HG02970 (cell line): ENCODE data around the gene BCAP29.

Experiments
- ATAC-seq: cut with Tn5 transposase; IDR thresholded peaks from one replicate; pipeline ENCODE4 v1.9.1; 2021; ENCODE audit warnings: mild to moderate bottlenecking, moderate library complexity, moderate number of reproducible peaks; ENCODE audit not compliant: unreplicated experiment, low FRiP score

The BCAP29 gene

DNA sequence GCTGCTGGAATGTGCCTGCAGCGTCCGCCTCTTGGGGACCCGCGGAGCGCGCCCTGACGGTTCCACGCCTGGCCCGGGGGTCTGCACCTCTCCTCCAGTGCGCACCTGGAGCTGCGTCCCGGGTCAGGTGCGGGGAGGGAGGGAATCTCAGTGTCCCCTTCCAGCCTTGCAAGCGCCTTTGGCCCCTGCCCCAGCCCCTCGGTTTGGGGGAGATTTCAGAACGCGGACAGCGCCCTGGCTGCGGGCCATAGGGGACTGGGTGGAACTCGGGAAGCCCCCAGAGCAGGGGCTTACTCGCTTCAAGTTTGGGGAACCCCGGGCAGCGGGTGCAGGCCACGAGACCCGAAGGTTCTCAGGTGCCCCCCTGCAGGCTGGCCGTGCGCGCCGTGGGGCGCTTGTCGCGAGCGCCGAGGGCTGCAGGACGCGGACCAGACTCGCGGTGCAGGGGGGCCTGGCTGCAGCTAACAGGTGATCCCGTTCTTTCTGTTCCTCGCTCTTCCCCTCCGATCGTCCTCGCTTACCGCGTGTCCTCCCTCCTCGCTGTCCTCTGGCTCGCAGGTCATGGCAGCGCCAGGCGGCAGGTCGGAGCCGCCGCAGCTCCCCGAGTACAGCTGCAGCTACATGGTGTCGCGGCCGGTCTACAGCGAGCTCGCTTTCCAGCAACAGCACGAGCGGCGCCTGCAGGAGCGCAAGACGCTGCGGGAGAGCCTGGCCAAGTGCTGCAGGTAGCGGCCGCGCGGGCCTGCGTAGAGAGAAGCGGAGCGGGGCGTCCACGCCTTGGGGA lies 81.2 kb downstream of the BCAP29 start:
- ATAC-seq: no peak

GRCh38 chr7:107661865-107662379 lies 81.9 kb downstream of the BCAP29 start:
- ATAC-seq: no peak

DNA sequence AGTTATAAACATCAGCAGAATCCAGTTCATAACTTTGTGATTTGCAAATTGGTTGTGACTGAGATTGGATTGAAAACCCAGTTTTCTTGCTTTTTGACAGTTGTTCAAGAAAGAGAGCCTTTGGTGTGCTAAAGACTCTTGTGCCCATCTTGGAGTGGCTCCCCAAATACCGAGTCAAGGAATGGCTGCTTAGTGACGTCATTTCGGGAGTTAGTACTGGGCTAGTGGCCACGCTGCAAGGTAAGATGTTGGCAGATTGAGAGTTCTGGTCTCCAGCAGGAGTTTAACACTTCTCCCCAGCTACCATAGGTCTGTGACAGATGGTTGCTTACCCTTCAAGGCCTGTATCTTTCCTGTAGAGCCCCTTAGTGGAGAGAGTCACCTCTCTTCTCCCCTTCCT lies 83.2 kb downstream of the BCAP29 start:
- no peak for ATAC-seq

- ATAC-seq: no peak
These were observed 86.7 kb downstream of the BCAP29 start for GRCh38 chr7:107666790-107667189.

DNA sequence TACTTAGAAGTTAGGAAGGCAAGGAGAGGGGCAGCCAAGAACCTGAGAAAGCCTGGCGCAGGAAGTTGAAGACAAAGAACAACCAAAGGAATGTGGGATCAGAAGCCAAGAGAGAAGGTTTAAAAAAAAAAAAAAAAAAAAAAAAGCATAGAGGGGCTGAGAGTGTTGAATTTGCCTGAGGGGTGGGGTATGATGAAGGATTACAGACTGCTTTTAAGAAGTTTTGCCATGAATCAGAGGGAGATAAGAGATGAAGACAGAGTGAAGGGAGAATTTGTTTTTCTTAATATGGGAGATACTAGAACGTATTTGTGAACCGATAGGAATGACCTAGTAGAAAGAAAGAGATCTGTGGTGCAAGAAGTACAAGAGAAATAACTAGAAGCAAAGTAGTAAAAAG lies 87.3 kb downstream of the BCAP29 start:
- no peak for ATAC-seq

DNA sequence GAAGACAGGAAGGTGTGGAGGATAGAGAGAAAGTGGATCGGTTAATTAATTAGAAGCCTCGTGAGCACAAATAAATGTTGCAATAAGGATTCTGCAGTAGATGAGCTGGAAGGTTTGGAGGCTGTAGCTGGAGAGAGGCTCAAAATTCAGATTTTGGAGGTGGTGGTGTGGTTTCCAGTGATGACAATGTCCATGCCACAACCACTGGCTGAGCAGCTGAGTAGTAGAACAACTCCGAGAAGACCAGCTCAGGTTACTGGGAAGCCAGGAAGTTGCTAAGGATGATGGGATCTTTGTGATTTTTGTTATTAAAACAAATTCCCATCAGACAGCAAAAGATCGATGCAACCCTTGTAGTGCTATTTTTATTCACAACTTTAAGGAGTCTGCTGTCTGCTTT lies 88.2 kb downstream of the BCAP29 start:
- no peak for ATAC-seq
